Right lung (tissue), 5 donors: ENCODE results near the gene NUMBL. TPM values are rescaled to one million over a fixed set of nuclear protein-coding genes. Genes with fewer than 3 reads are reported as not detected.
"Not testable (repeated sequence)": the region's sequence is repeated elsewhere in the genome, so short reads cannot be mapped to it uniquely, and the experiment has no call there.

ENCODE experiments used
- DNase-seq, 2 donors: peaks; one replicate each; pipeline ENCODE4 v3.0.0-alpha.2; 2013
- polyA plus RNA-seq, 5 donors: library from polyadenylated mRNA; unstranded; fragments of 120-200 nt; gene quantifications; one replicate each; pipeline versions ENCODE4 v1.2.1 to v1.2.3, GENCODE V29; 2013; ENCODE audit warnings: inconsistent platforms in 1 of 5, low replicate concordance in 1 of 5; ENCODE audit not compliant: insufficient read length in 5 of 5, insufficient read depth in 1 of 5

Gene NUMBL
- polyA plus RNA-seq, 5 donors: 10.3 to 20.5 (median 15.4) TPM

DNA sequence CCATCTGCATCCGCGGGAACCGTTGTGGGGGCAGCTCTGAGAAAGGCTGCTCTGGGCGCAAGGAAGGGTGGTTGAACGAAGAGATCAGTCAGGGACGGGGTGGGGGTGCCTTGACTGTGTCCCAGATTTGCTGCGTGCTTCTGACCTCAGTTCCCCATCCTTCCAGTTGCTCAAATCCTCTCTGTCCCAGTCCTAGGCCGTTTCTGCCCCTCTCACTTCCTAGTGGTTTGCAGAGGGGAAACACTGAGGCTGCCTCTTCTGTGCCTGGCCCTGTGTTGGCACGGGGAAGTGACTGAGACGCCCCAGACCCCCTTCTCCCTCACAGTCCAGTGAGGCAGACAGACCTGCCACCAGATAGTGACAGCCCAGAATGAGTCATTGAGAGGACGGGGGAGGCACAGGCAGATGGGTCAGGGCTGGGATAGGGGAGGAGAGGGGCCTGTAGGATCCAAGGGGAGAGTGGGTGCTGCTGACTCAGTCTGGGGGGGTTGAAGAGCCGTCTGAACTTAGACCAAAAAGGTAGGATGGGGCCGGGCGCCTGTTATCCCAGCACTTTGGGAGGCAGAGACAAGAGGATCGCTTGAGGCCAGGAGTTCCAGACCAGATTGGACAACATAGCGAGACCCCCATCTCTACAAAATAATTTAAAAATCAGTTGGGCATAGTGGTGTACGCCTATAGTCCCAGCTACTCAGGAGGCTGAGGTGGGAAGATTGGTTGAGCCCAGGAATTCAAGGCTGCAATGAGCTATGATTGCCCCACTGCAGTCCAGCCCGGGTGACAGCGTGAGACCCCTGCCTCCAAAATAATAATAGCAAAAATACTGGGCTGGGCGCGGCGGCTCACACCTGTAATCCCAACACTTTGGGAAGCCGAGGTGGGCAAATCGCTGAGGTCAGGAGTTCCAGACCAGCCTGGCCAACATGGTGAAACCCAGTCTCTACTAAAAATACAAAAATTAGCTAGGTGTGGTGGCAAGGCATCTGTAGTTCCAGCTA is 26.5 kb downstream of the NUMBL start:
- DNase-seq: no peak

DNA sequence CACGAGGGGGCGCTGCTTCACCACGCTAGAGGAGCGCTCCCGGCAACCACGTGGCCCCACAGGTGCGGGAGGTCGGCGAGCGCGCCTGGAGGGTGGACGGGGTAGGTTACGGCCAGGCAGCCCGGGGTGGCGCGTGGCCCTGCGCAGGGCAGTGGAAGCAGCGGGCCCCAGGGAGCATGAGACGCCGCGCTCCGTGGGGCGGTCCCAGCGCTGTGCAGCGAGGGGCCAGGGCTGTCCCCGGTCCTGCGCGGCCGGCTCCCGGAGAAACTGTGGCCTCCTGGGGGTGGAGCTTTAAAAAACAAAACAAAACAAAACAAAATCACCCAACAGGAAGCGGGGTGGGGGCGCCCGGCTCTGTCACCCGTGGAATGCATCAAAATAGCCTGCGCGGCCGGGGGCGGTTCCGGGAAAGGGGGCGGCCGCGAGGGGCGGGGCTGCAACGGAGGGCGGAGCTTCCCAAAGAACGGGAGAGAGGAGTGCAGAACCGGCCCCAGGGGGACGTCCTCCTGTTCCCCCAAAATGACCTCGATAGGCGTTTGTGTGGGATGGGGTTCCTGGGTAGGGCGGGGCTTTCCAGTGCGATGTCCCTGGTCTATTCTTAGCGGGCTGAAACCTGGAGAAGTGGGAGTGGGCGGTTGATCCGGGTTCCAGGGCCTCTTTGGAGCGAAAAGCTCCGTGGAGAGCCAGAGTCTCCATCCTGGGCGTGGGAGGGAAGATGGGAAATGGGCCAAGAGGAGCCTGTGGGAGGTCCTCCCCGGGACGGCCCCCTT is 27.3 kb downstream of the NUMBL start:
- DNase-seq: peak; percentile 86 to 87

GRCh38 chr19:40661616-40662015 is 28.8 kb downstream of the NUMBL start:
- DNase-seq: no peak

DNA sequence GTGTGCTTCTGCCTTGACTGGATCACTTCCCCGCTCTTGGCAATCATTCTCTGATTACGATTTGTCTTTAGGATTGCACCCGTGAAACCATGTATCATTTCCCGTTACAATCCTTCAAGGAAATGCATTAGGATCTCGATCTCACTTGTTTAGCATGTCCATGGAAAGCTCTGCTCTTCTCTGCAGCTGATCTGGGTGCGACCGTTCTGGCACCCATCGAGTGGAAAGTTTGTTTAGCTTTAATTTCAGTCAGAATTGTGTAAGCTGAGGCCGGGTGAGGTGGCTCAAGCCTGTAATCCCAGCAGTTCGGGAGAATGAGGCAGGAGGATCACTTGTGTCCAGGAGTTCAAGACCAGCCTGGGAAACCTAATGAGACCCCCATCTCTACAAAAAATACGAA is 30.9 kb downstream of the NUMBL start:
- DNase-seq: no peak

GRCh38 chr19:40659116-40659515 is 31.3 kb downstream of the NUMBL start:
- no peak for DNase-seq

GRCh38 chr19:40658031-40658430 is 32.4 kb downstream of the NUMBL start:
- DNase-seq: no peak

GRCh38 chr19:40655684-40656083 is 34.8 kb downstream of the NUMBL start:
- not testable (repeated sequence) for DNase-seq

GRCh38 chr19:40652303-40652702 is 38.1 kb downstream of the NUMBL start:
- DNase-seq: not testable (repeated sequence)

DNA sequence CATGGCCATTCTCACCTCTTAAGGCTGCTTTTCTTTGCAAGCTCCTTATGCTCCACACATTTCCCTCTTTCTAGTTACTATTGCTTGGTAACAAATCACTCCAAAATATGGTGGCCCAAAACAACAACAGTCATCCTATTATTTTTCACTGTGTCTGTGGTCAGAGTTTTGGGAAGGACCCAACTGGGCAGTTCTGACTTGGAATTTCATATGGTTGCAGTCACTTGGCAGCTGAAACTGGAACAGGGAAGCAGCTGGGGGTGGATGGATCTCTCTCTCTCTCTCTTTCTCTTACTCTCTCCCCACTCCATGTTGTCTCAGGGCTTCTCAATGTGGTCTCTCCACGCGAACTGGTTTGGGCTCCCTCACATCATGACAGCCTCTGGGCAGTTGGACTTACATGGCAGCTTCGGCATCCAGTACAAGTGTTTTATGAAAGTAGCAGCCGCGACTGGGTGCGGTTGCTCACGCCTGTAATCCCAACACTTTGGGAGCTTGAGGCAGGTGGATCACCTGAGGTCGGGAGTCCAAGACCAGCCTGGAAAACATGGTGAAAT is 39.6 kb downstream of the NUMBL start:
- DNase-seq: peak in 1 of 2 donors; percentile 63

DNA sequence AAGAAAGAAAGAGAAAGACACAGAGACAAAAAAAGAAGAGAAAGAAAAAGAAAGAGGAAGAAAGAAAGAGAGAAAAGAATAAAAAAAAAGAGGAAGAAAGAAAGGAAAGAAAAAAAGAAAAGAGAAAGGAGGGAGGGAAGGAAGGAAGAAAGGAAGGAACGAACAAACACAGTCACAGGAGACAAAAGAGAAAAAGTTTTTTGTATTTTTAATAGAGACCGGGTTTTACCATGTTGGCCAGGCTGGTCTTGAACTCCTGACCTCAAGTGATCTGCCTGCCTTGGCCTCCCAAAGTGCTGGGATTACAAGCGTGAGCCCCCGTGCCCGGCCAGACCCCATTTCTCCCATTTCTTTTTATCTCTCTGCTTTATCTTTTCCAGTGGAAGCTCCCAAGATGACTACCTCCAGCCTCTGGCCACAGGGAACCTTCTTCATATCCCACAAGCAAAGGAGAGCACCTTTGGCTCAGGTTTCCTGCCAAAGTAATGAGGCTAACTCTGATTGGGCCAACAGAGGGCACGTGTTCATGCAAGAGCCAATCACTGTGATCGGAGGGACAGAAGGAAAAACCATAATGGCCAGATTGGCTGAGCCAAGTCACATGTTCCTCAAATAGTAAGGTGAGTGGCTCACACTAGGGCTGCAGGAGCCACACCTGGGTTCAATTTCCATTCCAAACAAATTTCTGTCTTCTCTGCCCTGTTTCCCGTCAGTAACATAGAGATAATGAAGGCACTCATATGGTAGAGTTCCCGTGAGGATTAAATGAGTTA is 40.4 kb downstream of the NUMBL start:
- DNase-seq: not testable (repeated sequence)

- DNase-seq: no peak
These were observed 43.7 kb downstream of the NUMBL start for GRCh38 chr19:40646743-40647254.

DNA sequence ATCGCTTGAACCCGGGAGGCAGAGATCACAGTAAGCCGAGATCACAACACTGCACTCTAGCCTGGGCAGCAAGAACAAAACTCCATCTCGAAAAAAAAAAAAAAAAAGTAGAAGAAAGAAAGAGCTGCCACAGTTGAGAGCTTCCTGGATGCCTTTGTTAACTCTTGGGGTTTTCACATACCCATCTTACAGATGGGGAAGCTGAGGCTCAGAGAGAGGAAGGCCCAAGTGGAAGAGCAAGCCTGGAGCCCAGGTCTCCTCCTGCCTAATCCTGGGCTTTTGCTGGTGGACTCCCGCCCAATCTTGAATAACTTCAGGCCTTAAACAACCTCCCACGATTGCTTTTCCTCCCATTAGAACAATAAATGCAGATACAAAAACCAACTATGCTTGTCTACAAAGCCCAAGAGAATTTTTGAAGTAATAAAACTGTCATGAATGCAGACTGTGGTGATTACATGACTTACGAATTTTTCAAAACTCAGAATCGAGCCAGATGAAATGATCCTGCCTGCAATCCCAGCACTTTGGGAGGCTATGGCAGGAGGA is 47.6 kb downstream of the NUMBL start:
- no peak for DNase-seq

- no peak for DNase-seq
These were observed 48.3 kb downstream of the NUMBL start for GRCh38 chr19:40642051-40642706.

GRCh38 chr19:40641281-40641680 is 49.2 kb downstream of the NUMBL start:
- DNase-seq: peak in 1 of 2 donors; percentile 37

DNA sequence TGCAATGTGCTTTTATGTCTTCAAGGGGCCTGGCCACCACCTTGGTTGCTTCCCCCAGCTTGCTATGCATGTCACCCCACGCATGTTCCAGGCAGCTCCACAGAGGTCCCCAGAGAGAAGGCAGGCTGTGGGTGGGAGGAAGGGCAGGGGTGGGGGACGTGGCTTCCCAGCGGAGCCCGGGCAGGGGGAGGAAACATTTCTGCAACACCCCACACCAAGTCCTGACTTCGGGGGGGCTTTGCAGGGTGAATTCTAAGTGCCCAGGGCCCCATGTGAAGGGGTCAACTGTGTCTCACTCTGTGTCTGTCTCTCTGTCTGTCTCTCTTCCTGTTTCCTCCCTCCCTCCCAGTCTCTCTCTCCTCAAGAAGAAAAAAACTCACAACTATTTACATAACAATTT is 49.7 kb downstream of the NUMBL start:
- DNase-seq: peak in 1 of 2 donors; percentile 61

DNA sequence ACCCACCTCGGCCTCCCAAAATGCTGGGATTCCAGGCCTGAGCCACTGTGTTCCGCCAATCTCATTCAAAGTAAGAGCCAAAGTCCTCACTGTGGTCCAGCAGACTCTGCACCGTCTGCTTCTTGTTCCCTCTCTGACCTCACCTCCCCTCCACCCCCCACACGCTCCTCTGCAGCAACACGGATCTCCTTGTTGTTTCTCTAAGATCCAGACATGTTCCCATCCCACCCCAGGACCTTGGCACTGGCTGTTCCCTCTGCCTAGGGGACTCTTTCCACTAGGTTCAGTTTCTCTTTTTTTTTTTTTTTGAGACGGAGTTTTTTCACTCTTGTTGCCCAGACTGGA is 50.8 kb downstream of the NUMBL start:
- no peak for DNase-seq

DNA sequence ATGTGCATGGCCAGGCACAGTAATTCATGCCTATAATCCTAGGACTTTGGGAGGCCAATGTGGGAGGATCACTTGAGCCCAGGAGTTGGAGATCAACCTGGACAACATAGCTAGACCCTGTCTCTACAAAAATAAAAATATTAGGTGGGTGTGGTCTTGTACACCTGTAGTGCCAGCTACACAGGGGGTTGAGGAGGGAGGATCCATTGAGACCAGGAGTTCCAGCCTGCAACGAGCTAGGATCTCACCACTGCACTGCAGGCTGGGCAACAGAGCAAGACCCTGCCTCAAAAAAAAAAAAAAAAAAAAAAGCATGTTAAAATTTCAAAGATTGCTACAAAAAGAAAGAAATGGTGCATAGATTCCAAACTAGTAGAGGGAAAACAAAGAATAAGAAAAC is 52.1 kb downstream of the NUMBL start:
- DNase-seq: no peak

GRCh38 chr19:40633207-40633606 is 57.2 kb downstream of the NUMBL start:
- DNase-seq: no peak

GRCh38 chr19:40632311-40633036 is 58.0 kb downstream of the NUMBL start:
- no peak for DNase-seq
